ENCODE measurements around the gene MRPL52.

MRPL52 gene

DNA sequence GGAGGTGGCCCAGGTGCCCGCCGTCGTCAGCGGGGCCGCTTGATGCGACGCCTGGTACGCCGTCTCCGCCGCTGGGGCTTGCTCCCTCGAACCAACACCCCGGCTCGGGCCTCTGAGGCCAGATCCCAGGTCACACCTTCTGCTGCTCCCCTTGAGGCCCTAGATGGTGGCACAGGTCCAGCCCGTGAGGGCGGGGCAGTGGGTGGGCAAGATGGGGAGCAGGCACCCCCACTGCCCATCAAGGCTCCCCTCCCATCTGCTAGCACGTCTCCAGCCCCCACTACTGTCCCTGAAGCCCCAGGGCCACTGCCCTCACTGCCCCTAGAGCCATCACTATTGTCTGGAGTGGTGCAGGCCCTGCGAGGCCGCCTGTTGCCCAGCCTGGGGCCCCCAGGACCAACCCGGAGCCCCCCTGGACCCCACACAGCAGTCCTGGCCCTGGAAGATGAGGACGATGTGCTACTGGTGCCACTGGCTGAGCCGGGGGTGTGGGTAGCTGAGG is 47.4 kb downstream of the MRPL52 start:
- TF ChIP-seq, protein P1, sequence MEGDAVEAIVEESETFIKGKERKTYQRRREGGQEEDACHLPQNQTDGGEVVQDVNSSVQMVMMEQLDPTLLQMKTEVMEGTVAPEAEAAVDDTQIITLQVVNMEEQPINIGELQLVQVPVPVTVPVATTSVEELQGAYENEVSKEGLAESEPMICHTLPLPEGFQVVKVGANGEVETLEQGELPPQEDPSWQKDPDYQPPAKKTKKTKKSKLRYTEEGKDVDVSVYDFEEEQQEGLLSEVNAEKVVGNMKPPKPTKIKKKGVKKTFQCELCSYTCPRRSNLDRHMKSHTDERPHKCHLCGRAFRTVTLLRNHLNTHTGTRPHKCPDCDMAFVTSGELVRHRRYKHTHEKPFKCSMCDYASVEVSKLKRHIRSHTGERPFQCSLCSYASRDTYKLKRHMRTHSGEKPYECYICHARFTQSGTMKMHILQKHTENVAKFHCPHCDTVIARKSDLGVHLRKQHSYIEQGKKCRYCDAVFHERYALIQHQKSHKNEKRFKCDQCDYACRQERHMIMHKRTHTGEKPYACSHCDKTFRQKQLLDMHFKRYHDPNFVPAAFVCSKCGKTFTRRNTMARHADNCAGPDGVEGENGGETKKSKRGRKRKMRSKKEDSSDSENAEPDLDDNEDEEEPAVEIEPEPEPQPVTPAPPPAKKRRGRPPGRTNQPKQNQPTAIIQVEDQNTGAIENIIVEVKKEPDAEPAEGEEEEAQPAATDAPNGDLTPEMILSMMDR (IDR thresholded peaks at IDR 0.05; ENCODE audit: low read depth, low read length) = no peak
- H3K4me3 ChIP-seq (ENCODE audit: low read depth, low read length) = no peak overlapping the region

DNA sequence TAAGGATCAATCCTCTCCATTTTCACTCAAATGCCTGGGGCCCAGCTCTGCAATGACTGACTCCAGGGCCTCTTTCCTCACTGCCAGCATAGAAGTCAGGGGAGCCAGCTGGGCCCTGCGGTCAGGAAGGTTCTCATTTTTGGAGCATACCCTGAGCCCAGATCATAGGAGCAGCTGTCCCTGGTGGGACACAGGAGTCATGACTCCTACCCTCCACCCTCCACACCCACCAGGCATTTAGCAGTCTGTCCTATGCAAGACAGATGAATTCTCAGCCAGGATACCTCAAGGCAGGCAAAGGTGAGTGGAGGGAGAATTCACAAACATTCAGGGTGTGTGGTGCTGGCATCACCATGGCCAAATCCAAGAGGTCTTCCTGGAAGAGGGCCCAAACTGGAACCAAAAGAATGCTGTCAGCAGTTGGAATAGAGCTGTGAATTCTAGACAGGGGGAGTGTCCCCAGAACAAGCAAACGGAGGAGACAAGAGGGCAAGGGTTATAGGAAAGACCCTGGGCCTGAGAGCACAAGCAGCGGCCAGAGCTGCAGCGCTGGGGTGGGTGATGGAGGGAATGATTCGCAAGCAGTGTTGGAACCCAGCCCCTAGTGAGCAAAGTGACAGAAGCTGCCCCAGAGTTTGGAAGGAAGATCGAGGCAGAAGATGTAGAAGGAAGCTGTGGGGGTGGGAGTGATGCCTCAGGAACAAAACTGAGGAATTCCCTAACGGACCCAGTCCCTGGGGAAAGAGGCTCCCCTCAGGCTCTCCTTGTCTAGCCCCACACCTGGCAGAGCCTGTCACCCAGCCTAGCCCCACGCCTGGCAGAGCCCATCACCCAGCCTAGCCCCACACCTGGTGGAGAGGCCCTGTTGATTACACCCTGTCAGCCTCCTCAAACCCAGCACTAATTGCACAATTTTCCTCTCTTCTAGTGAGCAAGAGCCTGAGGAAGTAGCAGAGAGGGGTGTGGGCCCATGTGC is 48.9 kb downstream of the MRPL52 start:
- TF ChIP-seq, protein P1 (IDR thresholded peaks at IDR 0.05; ENCODE audit: low read depth, low read length) = no peak
- no peak overlapping the region for H3K4me3 ChIP-seq (ENCODE audit: low read depth, low read length)

DNA sequence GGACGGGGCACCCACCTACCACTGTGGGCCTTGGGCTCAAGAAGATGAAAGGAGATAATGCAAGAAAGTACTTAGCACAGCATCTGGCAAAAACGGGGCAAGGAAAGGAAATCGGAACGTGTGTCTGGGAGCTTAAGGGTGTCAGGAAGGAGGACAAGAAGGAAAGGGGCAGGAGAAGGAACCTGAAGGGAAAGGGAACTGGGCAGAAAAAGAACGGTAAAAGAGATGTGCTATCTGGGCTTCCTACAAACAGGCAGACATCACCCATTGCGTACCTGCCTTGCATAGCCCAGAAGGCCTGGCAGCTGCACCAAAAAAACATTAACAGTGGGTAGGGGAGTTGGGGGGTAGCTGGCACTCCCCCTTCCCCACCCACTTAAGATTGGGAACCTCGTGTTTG is 52.4 kb downstream of the MRPL52 start:
- TF ChIP-seq, protein P1 (IDR thresholded peaks at IDR 0.05; ENCODE audit: low read depth, low read length) = no peak

DNA sequence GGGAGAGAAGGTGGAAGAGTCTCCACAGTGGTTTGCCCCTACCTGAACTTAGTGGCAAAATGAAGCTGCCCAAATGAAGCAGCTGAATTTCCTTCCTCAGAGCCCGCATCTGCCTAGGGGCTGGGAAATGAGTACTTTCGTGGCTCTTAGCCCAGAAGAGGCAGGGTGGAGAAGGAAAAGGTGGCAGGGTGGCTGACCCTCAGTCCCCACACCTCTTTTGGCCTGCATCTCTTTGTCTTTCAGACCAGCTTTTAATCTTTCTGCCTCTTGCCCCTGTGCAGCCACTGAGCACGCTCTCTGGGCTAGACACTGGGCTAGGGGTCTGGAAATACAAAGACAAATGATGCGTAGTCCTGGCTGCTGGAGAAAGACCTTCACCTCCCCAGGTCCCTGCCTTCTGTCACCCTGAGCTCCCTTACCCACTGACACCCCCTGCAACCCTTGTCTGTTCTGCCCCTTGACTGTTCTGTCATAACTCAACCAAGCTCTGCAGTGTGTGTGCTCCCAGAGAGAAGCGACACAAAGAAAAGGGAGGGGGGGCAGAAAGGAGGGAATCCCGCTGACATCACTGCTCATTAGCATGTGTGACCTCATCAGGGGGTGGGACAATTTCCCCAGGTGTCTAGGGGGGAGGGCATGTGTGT is 53.0 kb downstream of the MRPL52 start:
- H3K4me3 ChIP-seq (ENCODE audit: low read depth, low read length) = no peak overlapping the region
- TF ChIP-seq, protein P1 (IDR thresholded peaks at IDR 0.05; ENCODE audit: low read depth, low read length) = no peak

More for the DNA sequence above, 52.4 kb downstream of the MRPL52 start:
- H3K4me3 ChIP-seq (ENCODE audit: low read depth, low read length) = no peak overlapping the region

DNA sequence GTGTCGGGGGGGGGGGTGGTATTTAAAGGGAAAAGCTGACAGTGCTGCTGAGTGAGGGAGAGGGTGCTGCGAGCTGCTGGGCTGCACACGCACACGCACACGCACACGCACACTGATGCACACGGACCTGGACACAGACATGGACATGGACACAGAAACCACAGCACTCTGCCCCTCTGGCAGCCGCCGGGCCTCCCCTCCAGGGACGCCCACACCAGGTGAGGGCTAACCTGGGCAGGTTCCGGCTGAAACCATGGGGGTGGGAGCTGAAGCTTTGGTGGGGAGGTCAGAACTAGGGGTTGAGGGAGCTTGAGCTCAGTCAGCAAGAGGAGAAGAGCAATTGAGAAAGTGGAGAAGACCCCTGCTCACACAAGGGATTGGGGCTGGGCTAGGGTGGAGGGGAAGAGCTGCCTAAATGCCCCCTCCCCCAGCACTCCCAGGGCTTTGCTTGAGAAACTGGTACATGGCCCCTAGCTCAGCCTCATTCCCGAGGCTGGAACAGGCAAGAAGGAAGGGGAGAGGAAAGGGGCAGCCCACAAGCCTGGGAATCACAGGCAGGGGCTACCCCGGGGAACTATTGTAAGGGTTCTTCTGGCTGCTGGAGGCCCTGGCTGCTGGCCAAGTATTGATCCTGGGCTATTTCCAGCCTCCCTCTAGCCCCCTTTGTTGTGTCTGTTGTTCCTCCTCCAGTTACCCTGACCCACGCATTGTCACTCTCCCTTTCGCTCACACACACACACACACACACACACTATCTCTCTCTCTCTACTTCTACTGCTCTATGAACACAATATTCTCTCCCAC is 53.7 kb downstream of the MRPL52 start, which contains the start of gene REM2:
REM2 (plus strand) TSS at position 50 of the 804 bp plus-strand sequence; CDS start at position 116, 66 bp downstream.
- no peak within 1 kb of the TSS for H3K4me3 ChIP-seq (ENCODE audit: low read depth, low read length)

DNA sequence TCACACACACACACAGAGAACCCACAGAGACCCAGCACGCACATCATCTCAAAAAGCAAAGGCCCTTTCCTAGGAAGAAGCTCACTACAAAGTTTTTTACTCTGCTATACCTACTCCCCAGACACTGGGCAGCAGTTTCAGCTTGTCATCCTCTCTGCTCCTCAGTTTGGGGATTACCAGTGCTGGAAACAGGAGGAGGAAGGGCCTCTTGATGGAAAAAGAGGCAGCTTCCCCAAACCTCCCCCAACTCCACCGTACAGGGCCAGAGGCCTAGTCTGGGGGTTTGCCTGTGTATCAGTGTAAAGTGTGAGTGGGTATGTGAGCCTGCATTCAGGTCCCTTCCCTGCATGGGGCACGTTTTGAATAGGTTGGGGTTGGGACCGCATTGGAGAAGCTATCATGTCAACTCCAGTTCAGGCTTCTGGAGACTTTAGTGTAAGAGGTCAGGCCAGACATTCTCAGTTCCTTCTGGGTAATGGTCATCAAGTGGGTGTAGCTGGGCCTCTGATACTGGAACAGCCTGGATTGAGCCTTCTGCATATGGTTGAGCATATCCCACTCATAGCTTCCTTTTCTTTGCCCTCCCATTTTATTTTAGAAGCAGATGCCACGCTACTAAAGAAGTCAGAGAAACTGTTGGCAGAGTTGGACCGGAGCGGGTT is 54.5 kb downstream of the MRPL52 start:
- TF ChIP-seq, protein P1 (IDR thresholded peaks at IDR 0.05; ENCODE audit: low read depth, low read length) = no peak
- H3K4me3 ChIP-seq (ENCODE audit: low read depth, low read length) = no peak overlapping the region

More for the DNA sequence above, 53.7 kb downstream of the MRPL52 start, which contains the start of gene REM2:
- TF ChIP-seq, protein P1 (IDR thresholded peaks at IDR 0.05; ENCODE audit: low read depth, low read length) = no peak
